IPS-NIHi7 (cell line): ENCODE measurements around the gene SLC1A2.
A peak's percentile ranks its signal among the peaks of the same experiment; 100 is the strongest.

Experiments used
- DNase-seq: peaks from one replicate; pipeline ENCODE4 v3.0.0; 2012; ENCODE audit warnings: mixed read lengths; ENCODE audit errors: extremely low spot score

The SLC1A2 gene

GRCh38 chr11:35376118-35376510 is 43.2 kb downstream of the SLC1A2 start:
- no peak for DNase-seq

DNA sequence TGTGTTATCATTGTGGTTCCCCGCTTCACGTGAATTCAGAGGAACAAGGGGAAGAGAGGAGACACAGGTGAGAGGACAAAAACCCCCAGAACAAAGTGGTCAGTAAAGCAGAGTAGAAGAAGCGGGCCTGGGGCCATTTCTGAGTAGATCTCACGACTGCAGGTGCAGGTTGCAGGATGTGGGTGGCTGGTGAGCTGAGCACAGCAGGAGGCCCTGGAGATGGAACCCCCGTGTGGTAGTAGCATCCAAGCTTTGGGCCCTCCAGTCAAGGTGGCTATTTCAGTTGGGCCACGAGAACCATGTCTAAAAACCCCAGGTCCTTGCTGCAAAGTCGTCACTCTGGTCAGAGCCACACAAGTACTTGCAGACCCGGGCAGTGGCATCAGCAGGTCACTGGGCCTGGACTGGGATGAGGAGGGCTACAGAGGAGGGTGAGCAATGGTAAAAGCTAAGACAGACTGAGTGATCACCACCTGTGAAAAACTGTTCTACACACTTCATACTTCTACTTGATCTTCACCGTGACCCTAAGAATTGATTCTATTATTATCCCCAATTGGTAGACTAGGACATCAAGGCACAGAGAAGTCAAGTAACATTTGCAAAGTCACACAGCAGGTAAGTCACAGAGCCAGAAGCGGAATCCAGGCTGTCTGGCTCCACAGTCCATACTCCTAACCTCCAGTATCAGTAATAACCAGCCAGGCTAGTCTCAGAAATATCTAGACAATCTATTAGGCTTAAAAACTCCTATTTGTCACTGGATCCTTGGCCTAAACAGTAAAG is 43.8 kb downstream of the SLC1A2 start:
- DNase-seq, result no peak

DNA sequence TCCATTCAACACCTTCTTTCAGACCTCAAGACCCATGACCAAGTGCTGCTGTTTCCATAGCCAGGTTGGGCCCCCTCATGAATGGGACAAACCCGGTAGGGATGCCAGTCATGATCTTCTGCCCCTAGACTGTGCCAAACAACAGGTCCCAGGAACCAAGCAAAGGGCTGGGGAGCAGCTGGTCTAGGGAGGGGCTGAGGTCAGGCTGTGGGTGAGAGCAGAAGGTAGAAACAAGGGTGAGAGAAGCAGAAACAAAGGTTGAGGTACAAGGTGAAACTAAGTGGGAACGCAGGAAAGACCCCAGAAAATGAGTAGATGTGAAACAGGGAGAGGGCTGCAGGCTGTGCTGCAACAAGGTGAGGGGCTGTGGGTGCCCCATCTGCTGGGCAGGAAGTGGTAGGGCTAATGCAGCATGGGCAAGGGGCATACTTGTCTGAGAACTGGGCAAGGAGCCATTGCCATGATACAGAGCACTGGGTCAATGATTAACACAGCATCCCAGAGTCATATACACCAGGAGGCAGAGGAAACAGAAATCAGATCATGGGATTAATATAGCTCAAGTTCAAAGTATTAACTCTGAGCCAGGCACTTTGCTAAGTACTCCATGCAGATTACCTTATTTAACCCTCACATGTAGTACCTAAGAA is 45.9 kb downstream of the SLC1A2 start:
- no peak for DNase-seq

DNA sequence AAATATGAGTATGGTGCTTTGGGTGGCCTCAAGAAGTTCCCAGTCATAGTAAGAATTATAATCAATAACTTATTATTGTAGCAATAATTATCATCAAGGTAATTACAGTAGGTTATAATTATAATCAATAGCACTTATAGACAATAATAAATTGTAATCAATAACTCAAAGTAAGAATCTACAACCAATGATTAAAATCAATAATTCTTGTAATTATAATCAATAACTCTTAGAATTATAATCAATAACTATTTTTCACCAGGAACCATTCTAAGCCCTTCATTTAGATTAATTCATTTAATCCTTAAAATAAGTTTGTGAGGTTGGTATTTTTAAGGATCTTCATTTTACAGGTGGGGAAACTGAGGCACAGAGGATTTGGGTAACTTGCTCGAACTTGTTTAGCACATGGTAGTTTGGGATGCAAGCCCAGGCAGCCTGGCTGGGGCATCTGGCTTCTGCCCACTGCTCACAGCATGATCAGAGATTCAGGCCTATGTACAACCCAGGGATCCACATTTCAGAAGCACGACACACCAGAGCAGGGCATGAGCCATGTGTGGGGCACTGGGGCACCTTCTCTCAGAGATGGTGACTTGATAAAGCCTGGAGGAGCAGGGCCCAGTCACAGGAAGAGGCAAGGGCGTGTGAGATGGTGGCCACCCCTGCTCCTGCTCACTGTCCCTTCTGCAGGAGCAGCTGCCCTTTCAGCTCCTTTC is 46.6 kb downstream of the SLC1A2 start:
- no peak for DNase-seq

DNA sequence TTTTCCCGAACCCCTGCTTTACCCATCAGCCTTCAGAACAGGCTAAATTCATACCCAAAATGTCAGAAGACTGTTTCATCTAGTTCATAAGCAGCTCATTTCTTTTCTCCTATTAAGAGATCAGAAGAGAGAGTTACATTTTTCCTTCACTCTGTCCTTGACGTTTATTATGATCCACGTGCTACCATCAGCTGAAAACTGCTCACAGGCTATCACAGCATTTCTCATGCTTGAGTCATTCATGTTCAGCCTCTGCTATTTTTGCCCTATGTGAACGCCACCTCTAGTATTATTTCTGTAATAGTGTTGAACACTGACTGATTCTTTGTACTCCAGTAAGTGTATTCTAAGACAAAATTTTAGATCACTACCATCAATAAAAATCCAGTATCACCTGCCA is 51.9 kb downstream of the SLC1A2 start:
- no peak for DNase-seq

- no peak for DNase-seq
These were observed 52.6 kb downstream of the SLC1A2 start for GRCh38 chr11:35366798-35367197.

- DNase-seq, result no peak
These were observed 53.4 kb downstream of the SLC1A2 start for GRCh38 chr11:35365961-35366360.

- no peak for DNase-seq
These were observed 54.0 kb downstream of the SLC1A2 start for GRCh38 chr11:35365395-35365794.

GRCh38 chr11:35363854-35364780 is 55.2 kb downstream of the SLC1A2 start:
- no peak for DNase-seq

DNA sequence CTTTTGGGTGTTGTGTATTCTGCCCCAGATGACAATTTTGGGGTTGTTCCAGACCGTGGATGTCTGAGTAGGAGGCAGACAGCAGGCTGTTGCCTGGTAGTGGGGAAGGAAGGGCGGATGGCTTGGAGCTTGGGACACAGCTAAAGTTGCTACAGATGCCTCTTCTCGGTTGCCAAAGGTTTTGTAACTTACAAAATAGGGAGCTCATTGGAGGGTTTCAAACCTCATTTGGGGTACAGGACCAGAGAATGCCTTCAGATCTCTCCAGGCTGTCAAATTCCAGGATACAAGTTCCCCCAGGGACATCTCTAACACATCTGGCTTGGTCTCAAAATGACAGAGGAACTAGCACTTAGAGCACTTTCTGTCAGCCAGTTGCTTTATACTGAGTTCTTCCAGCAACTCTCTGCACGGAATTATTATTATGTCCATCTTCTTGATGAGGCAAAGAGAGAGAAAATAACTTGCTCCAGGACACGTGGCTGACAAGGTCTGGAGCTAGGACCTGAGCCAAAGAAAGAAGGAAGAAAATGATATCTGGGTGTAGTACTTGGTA is 56.0 kb downstream of the SLC1A2 start:
- DNase-seq, result no peak

- DNase-seq, result peak; percentile 20
These were observed 56.8 kb downstream of the SLC1A2 start for GRCh38 chr11:35362521-35362980.

DNA sequence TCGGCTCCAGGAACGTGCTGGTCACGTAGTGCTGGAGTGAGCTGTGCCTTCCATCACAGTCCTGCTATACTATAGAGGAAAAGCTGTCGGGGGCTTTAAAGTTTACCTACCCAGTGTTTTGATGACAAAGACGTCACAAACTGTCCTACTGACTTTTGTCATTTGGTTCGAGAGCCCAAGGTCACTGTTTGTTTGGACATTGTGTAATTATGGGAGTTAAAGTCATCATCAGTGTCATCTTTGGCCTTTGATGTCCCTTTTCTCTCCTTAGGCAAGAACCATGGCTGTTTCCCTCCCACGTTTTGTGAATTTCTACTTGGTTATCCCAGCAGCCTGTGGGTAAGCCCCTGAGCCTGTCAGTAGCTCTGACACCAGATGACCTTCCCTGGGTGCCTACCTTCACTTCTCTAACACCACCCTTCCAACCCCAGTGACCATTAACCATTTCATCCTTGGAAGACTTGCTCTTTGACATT is 59.3 kb downstream of the SLC1A2 start:
- no peak for DNase-seq

DNA sequence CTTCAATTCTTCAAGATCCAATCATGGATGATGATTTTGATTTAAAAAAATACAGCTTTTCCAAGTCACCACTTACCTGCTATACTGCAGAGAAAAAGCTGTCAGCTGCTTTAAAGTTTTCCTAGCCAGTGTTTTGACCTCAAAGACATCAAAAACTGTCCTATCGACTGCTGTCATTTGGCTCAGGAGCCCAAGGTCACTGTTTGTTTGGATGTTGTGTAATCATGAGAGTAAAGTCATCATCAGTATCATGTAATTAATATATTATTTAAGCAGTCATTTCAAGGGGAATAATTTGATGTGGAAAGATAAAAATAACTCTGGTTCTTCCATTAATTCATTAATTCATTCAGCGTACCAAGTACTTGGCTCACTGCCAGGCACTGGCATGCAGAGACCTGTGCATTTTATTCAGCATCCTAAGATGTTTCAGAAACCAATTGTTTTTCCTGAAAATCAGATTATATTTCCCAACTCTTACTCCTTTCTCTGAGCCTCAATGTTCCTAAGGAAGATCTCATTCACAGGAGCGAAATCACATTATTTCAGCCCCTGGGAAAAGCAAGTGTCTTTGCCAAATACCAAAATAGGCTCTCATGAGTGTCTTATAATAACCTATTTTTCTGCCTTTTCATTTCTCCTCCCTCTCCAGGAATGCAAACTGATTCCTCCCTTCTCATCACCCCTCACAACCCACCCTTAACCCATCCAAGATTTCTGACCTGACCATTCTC is 59.9 kb downstream of the SLC1A2 start:
- no peak for DNase-seq

DNA sequence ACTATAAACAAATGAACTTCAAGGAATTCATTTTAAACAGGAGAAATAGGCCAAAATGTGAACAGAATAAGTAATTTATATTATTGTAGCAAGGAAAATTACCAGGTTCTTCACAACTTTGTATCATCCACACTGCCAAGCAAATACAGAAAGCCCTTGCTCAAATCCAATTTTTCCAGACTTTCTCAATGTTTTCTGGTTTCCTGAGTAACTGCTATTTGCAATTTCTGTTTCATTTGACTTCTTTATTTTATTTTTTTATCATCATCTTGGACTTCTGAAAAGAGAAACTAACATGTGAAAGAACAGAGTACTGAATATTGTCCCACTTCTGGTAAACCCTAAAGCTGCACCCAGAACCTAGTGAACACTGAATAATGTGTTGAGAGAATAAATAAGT is 61.0 kb downstream of the SLC1A2 start:
- no peak for DNase-seq

- DNase-seq, result no peak
These were observed 61.4 kb downstream of the SLC1A2 start for GRCh38 chr11:35357923-35358322.

DNA sequence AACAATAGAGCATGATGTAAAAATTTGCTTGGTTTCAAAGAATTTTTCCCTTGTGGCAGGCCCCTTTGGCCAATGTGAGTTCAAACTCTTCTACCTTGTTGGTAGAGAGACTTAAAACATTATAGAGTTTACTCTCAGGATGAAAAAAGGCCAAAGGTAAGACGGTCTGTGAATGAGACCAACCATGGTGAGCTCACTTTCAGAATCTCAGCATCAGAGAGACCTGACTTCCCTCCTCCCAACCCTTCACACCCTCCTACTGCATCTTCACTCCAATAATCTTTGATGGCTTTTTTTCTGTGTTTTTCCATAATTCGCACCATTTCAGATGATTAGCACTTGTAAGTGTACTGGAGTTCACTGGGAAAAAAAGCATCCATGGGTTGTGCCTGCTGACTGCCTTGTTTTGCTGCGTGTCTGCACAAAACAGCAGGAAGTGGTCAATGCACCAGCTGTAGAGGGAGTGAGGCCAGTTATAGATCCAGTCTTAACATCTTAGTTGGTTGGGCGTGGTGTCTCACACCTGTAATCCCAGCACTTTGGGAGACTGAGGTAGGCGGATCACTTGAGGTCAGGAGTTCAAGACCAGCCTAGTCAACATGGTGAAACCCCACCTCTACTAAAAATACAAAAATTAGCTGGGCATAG is 64.1 kb downstream of the SLC1A2 start:
- no peak for DNase-seq

DNA sequence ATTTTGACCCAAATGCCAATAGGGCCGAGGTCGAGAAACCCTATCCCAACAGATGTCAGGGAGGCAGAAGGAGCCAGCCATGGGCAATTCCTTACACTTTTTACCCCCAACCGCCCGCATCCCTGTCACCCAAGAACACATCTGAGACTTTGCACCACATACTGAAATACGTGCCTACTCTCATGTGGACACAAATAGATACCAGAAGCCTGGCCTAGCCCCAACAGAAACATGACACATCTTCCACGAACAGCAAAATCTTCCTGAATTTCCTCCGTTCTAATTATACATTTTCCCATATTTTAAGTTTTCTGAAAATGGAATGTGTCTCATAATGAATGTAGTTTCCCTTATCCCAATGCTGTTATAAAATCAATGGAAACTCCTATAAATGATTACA is 64.7 kb downstream of the SLC1A2 start:
- DNase-seq, result no peak

DNA sequence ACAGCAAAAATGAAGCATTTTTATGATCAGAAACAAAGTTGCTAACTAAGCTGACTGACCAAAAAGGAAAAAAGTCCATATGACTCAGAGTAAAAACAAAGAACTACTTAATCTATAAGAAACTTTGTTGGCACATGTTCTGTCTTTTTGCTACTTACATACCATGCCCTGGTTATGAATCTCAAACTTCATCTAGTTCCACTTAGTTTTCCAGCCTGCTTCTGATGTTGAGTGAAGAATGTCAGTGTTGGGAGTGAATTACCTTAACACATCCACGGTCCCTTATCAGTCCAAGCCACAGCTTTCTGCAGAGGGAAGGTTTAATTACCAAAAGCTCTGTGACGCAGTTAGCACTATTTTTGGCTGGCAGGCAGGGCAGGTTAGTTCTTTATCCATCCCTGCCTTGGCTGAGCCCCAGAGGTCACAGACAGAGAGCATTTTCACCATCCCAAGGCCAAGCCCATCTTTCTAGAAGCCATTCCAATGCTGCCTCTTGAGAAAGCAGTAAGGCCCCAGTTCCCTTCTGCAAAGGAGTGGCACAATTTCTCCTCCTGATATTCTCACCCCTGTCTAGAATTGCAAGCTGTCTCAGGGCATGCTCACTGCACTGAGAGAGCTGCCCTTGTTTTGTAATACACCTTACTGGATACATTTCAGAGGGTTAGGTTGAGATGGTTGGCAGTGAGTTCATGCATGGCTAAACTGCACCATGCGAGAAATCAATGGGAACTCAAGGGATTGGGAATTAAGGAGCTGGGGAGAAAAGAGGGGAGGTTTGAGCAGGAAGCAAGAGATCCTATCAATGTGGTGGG is 67.1 kb downstream of the SLC1A2 start:
- DNase-seq, result no peak

DNA sequence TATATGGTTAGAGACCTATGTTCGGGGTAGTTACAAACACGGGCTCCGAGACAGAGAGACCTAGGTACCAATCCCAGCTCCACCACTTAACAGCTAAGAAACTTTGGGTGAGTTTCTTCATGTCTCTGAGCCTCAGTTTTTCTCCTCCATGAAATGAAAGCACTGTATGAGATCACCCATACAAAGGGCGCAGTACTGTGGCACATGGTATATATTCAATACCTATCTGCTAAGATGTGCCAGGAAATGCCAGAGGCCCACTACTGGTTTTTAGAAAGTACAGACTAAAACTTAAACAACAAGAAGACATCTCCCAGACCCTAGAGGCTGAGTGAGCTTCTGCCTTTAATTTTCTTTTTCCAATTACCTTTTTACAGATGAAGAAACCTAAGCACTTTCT is 69.5 kb downstream of the SLC1A2 start:
- DNase-seq, result no peak
